Common myeloid progenitor, CD34-positive (primary cell): ENCODE results near the gene PTPRD.

Source experiments
- CTCF ChIA-PET: fragments of 350-600 bp; sonication (Branson Sonifier 250); formaldehyde crosslinking; loops from one replicate; lab custom pipeline; 2021; ENCODE audit warnings: antibody characterized with exemption; lab: Charles Lee
- POLR2A ChIA-PET: fragments of 350-600 bp; sonication (Branson Sonifier 250); formaldehyde crosslinking; loops from one replicate; lab custom pipeline; 2021; ENCODE audit warnings: antibody characterized with exemption; lab: Charles Lee
- DNase-seq, 3 donors: peaks; one replicate each; pipeline versions ENCODE4 v3.0.0 to v3.0.0-alpha.2; 2013
- H3K27ac ChIP-seq, 2 experiments: 1 replicate in 1 of 2; 2 replicates in 1 of 2; pipeline ENCODE4 v1.7.0; 2013; ENCODE audit warnings: inconsistent platforms in 2 of 2, low read length in 2 of 2, mild to moderate bottlenecking in 2 of 2, low read depth in 1 of 2, moderate library complexity in 1 of 2; ENCODE audit not compliant: severe bottlenecking in 2 of 2, insufficient read depth in 1 of 2, poor library complexity in 1 of 2
- H3K27me3 ChIP-seq, 5 experiments: replicated peaks in 2 of 5; 1 replicate in 3 of 5; 2 replicates in 2 of 5; pipeline versions ENCODE4 v1.6.1 to v1.7.0; 2013; ENCODE audit warnings: low read length in 4 of 5, mild to moderate bottlenecking in 2 of 5, moderate library complexity in 2 of 5, inconsistent platforms in 1 of 5; ENCODE audit not compliant: insufficient read depth in 5 of 5, control insufficient read depth in 4 of 5
- H3K36me3 ChIP-seq, 4 experiments: 1 replicate in 2 of 4; 2 replicates in 2 of 4; pipeline versions ENCODE4 v1.6.1 to v1.7.0; 2013; ENCODE audit warnings: low read length in 3 of 4, control low read depth in 1 of 4, mild to moderate bottlenecking in 1 of 4; ENCODE audit not compliant: control insufficient read depth in 4 of 4, insufficient read depth in 4 of 4
- H3K4me1 ChIP-seq, 4 experiments: 1 replicate in 3 of 4; 2 replicates in 1 of 4; pipeline versions ENCODE4 v1.6.1 to v1.7.1; 2013; ENCODE audit warnings: low read length in 3 of 4, mild to moderate bottlenecking in 3 of 4, control low read depth in 1 of 4, inconsistent platforms in 1 of 4, moderate library complexity in 1 of 4; ENCODE audit not compliant: control insufficient read depth in 4 of 4, insufficient read depth in 4 of 4; ENCODE audit errors: control extremely low read depth in 1 of 4
- H3K4me3 ChIP-seq, 7 experiments: 1 replicate in 4 of 7; 2 replicates in 3 of 7; pipeline versions ENCODE4 v1.5.1 to v1.7.0; 2013; ENCODE audit warnings: mild to moderate bottlenecking in 7 of 7, low read length in 6 of 7, moderate library complexity in 6 of 7, inconsistent platforms in 2 of 7, low read depth in 2 of 7, control low read depth in 1 of 7; ENCODE audit not compliant: insufficient read depth in 4 of 7, control insufficient read depth in 1 of 7; ENCODE audit errors: extremely low read depth in 1 of 7
- H3K9me3 ChIP-seq, 5 experiments: 1 replicate in 4 of 5; 2 replicates in 1 of 5; pipeline versions ENCODE4 v1.6.1 to v1.7.1; 2013; ENCODE audit warnings: low read length in 4 of 5, mild to moderate bottlenecking in 2 of 5, inconsistent platforms in 1 of 5, low read depth in 1 of 5, moderate library complexity in 1 of 5; ENCODE audit not compliant: control insufficient read depth in 4 of 5, insufficient read depth in 2 of 5; ENCODE audit errors: control extremely low read depth in 1 of 5
- WGBS: methylation state at CpG from one replicate; pipeline ENCODE4 v1.1.5; 2013; ENCODE audit not compliant: insufficient coverage; 5-methylcytosine and 5-hydroxymethylcytosine counted together

Gene PTPRD

GRCh38 chr9:9284201-9284600 lies 1328.6 kb downstream of the PTPRD start:
- POLR2A ChIA-PET: no interaction called here

GRCh38 chr9:9283159-9283986 lies 1329.4 kb downstream of the PTPRD start:
- POLR2A ChIA-PET: interaction anchor here (0.7 kb wide), 1 partner anchor 52 kb away, joined by 3 read pairs; no protein-coding TSS in a partner anchor
- DNase-seq: no peak
- no peak overlapping the region for H3K4me3 ChIP-seq
- CTCF ChIA-PET: no interaction called here
- H3K27ac ChIP-seq: no peak overlapping the region
- no peaks in the 10 kb centered on the region for H3K36me3 ChIP-seq
- H3K9me3 ChIP-seq: no peaks in the 10 kb centered on the region
- no peaks in the 10 kb centered on the region for H3K27me3 ChIP-seq
- WGBS: no CpG with 5 or more reads among the region's 2 CpGs
- H3K4me1 ChIP-seq: no peaks in the 10 kb centered on the region

More at GRCh38 chr9:9284201-9284600, 1328.6 kb downstream of the PTPRD start:
- no peaks in the 10 kb centered on the region for H3K36me3 ChIP-seq
- H3K27me3 ChIP-seq: no peaks in the 10 kb centered on the region
- H3K4me3 ChIP-seq: no peak overlapping the region
- no peak overlapping the region for H3K27ac ChIP-seq
- H3K9me3 ChIP-seq: no peaks in the 10 kb centered on the region
- CTCF ChIA-PET: no interaction called here
- no peaks in the 10 kb centered on the region for H3K4me1 ChIP-seq
- no CpG with 5 or more reads among the region's 2 CpGs for WGBS
- DNase-seq: no peak

DNA sequence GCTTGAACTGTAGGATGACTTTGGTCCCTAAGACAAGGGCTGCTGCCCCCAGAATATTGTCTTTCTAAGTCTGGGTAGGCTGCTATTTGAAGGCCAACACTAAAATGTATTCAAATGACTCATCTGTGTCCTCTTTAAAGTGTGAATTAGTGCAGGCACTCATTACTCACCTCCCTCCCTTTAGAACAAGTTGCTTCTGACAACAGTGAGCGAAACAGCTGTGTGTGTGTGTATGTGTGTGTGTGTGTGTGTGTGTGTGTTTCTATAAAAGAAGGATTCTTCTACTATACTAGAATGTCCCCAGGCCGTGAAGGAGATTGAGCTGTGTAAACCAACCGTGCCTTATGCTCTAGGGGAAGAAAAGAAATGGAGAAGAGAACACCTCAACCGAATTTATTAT lies 1337.2 kb downstream of the PTPRD start:
- H3K9me3 ChIP-seq: no peaks in the 10 kb centered on the region
- ChIA-PET CTCF (no interaction called here), POLR2A (no interaction called here)
- no peaks in the 10 kb centered on the region for H3K27me3 ChIP-seq
- H3K36me3 ChIP-seq: no peaks in the 10 kb centered on the region
- H3K4me1 ChIP-seq: no peaks in the 10 kb centered on the region
- H3K27ac ChIP-seq: no peak overlapping the region
- 93% methylated on average over 2 of the region's 4 CpGs for WGBS
- no peak overlapping the region for H3K4me3 ChIP-seq
- no peak for DNase-seq

DNA sequence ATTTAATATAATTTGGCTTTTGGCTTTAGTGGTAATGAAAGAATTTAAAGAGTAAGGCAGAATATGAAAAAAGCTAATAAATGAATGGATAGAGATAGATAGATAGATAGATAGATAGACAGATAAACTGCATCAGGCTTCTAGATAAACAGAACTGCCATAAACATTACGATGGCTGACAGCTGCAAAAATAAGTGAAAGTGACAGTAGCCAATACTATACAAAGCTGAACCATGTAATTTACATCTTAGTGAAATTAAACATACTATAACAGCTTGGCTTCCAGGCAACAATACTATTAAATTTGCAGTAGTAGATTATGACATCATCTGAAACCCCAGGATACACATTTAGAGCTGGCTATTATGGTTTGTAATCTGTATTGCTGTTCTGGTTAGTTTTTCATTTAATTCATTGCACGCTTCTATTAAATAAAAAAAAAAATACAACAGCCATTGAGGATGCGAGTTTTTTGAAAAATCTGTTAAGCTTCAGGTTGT lies 1354.8 kb downstream of the PTPRD start:
- POLR2A ChIA-PET: no interaction called here
- Histone ChIP-seq H3K36me3 (no peaks in the 10 kb centered on the region), H3K9me3 (no peaks in the 10 kb centered on the region), H3K4me1 (no peaks in the 10 kb centered on the region), H3K4me3 (no peak overlapping the region), H3K27ac (no peak overlapping the region), H3K27me3 (no peaks in the 10 kb centered on the region)
- 100% methylated on average over 1 of the region's 3 CpGs for WGBS
- DNase-seq: no peak
- CTCF ChIA-PET: no interaction called here

GRCh38 chr9:9246726-9247125 lies 1366.1 kb downstream of the PTPRD start:
- CTCF ChIA-PET: no interaction called here
- 50% methylated on average over 2 of the region's 2 CpGs for WGBS
- DNase-seq: no peak

DNA sequence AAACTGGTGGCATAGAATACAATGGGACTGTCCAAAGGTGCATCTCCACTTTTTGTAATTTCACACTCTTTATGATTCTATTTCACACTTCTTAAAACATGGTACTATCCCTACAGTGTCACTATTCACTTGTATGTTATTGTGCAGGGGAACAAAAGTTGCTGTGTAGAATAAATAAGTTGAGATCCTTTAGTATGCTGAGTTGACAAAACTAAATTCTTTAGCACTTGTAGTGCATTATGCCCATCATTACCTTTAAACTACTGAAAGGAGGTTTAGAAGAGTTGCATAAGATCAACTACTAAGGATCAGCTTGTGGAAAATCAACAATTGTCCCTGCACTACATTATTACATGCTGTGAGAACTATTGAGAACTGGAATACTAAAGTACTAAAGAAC lies 1380.9 kb downstream of the PTPRD start:
- Histone ChIP-seq H3K27ac (no peak overlapping the region), H3K36me3 (no peaks in the 10 kb centered on the region), H3K4me3 (no peak overlapping the region), H3K4me1 (no peaks in the 10 kb centered on the region), H3K27me3 (no peaks in the 10 kb centered on the region), H3K9me3 (no peaks in the 10 kb centered on the region)
- DNase-seq: no peak
- POLR2A ChIA-PET: no interaction called here
- CTCF ChIA-PET: interaction anchor here (1.4 kb wide), 1 partner anchor 15 kb away, joined by 3 read pairs; no protein-coding TSS in a partner anchor

More at GRCh38 chr9:9246726-9247125, 1366.1 kb downstream of the PTPRD start:
- Histone ChIP-seq H3K9me3 (peaks cover 0 to under 1% (median 0%) of the 10 kb centered on the region in 5 experiments), H3K4me1 (no peaks in the 10 kb centered on the region), H3K27ac (no peak overlapping the region), H3K27me3 (no peaks in the 10 kb centered on the region), H3K4me3 (no peak overlapping the region), H3K36me3 (no peaks in the 10 kb centered on the region)
- POLR2A ChIA-PET: no interaction called here

DNA sequence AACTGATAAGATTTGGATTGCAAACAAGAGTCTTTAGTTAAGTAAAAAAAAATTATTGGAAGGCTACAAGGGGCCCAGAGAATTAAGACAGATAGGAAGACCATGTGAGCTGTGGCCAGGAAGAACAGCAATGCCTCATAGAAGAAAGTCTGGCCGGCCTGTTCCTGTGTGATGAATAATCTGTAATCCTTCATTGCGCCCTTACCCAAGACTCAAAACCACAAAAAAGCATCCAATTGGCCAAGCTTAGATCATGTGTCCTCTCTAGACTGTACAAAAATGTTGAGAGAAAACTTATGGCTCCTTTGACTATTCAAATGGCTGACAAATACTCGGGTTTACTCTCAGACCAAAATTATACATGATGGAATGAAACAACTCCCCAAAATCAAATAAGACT lies 1383.5 kb downstream of the PTPRD start:
- ChIA-PET POLR2A (no interaction called here), CTCF (no interaction called here)
- DNase-seq: no peak
- H3K36me3 ChIP-seq: no peaks in the 10 kb centered on the region
- H3K27me3 ChIP-seq: no peaks in the 10 kb centered on the region
- no peak overlapping the region for H3K4me3 ChIP-seq
- no peaks in the 10 kb centered on the region for H3K4me1 ChIP-seq
- WGBS: 40% methylated on average over 1 of the region's 3 CpGs
- H3K9me3 ChIP-seq: no peaks in the 10 kb centered on the region
- H3K27ac ChIP-seq: no peak overlapping the region
